ENCODE measurements around the gene TCEAL5. TPM values are rescaled to one million over a fixed set of nuclear protein-coding genes. Genes with fewer than 3 reads are reported as not detected.
"Not testable (repeated sequence)": the region's sequence is repeated elsewhere in the genome, so short reads cannot be mapped to it uniquely, and the experiment has no call there.

TCEAL5 gene
- total and polyA plus RNA-seq, 10 of the 15 experiments (the other 5 are each of a cell fraction or from before 2014, with no cell fraction given) = not detected

DNA sequence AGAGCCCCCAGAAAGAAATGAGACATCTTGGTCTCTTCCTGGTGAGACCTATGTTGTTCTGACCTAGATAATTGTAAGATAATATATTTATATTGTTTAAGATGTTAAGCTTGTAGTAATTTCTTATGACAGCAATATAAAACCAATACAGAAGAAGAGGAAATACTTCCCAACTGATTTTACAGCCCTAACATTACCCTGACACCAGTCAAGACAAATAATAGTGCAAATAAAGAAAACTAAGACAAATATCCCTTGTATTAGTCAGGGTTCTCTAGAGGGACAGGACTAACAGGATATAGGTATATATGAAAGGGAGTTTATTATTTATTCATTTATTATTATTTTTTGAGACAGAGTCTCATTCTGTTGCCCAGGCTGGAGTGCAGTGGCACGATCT lies 40.3 kb downstream of the TCEAL5 start (continued):
- TF ChIP-seq MYC (IDR thresholded peaks at IDR 0.05; ENCODE audit: insufficient read depth, insufficient read length, insufficient replicate concordance, low read length, severe bottlenecking) (no peak), ZNF207 (IDR thresholded peaks at IDR 0.05; ENCODE audit: borderline replicate concordance) (no peak), HCFC1 (IDR thresholded peaks at IDR 0.05; ENCODE audit: low read length) (no peak), CHD1 (IDR thresholded peaks at IDR 0.05; ENCODE audit: low read depth, low read length) (no peak), RB1 (IDR thresholded peaks at IDR 0.05; ENCODE audit: borderline replicate concordance) (no peak), MYB (IDR thresholded peaks at IDR 0.05; ENCODE audit: borderline replicate concordance, low read depth, low read length) (no peak)
- TF ChIP-seq, protein P1, sequence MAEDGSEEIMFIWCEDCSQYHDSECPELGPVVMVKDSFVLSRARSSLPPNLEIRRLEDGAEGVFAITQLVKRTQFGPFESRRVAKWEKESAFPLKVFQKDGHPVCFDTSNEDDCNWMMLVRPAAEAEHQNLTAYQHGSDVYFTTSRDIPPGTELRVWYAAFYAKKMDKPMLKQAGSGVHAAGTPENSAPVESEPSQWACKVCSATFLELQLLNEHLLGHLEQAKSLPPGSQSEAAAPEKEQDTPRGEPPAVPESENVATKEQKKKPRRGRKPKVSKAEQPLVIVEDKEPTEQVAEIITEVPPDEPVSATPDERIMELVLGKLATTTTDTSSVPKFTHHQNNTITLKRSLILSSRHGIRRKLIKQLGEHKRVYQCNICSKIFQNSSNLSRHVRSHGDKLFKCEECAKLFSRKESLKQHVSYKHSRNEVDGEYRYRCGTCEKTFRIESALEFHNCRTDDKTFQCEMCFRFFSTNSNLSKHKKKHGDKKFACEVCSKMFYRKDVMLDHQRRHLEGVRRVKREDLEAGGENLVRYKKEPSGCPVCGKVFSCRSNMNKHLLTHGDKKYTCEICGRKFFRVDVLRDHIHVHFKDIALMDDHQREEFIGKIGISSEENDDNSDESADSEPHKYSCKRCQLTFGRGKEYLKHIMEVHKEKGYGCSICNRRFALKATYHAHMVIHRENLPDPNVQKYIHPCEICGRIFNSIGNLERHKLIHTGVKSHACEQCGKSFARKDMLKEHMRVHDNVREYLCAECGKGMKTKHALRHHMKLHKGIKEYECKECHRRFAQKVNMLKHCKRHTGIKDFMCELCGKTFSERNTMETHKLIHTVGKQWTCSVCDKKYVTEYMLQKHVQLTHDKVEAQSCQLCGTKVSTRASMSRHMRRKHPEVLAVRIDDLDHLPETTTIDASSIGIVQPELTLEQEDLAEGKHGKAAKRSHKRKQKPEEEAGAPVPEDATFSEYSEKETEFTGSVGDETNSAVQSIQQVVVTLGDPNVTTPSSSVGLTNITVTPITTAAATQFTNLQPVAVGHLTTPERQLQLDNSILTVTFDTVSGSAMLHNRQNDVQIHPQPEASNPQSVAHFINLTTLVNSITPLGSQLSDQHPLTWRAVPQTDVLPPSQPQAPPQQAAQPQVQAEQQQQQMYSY (CRISPR knock-in tag; IDR thresholded peaks at IDR 0.05) = no peak

- DNase-seq (ENCODE audit: low read depth, low spot score); in situ Hi-C loops (cut with MboI); H4K20me1 ChIP-seq (ENCODE audit: control insufficient read depth, insufficient read depth); CTCF ChIA-PET; SMC1A ChIA-PET (ENCODE audit: uncharacterized antibody, unreplicated experiment); H3K27ac ChIP-seq (ENCODE audit: control insufficient read depth, insufficient read depth); H3K4me2 ChIP-seq (ENCODE audit: control insufficient read depth, insufficient read depth); ATAC-seq; H3K4me3 ChIP-seq; H2AFZ ChIP-seq (ENCODE audit: control insufficient read depth, low read depth, low read length); H3K27me3 ChIP-seq (replicated peaks in 1 of 2; ENCODE audit: control insufficient read depth in 2 of 2, insufficient read depth in 2 of 2, low read length in 1 of 2); RAD21 ChIA-PET (ENCODE audit: unreplicated experiment); FAIRE-seq; H3K9ac ChIP-seq (ENCODE audit: control insufficient read depth, insufficient read depth, low read length); H3K9me3 ChIP-seq (replicated peaks; ENCODE audit: control insufficient read depth, insufficient read depth, low read length); H3K4me1 ChIP-seq (ENCODE audit: control insufficient read depth, insufficient read depth, low read length); H3K36me3 ChIP-seq (ENCODE audit: control insufficient read depth in 2 of 2, insufficient read depth in 2 of 2, low read length in 1 of 2); intact Hi-C loops (cut with micrococcal nuclease; ENCODE audit: unreplicated experiment); H3K79me2 ChIP-seq (ENCODE audit: control insufficient read depth, insufficient read depth, low read length); BruUV-seq (replicated peaks); POLR2A ChIA-PET: not testable (repeated sequence)
- WGBS (ENCODE audit: insufficient coverage, insufficient replicate concordance, low lambda C conversion rate, missing lambda C conversion rate) = 0% methylated on average over 2 of the region's 2 CpGs
Observed at GRCh38 chrX:103235608-103236007, 40.9 kb downstream of the TCEAL5 start.

Data from GM12878 (cell line).